Loucy (cell line): ENCODE measurements around the gene FZR1.

Source experiments
- H2AFZ ChIP-seq: fragments of 200-600 bp; sonication (generic); 2 replicates; pipeline ENCODE4 v1.6.0; 2016; ENCODE audit warnings: antibody characterized with exemption, mild to moderate bottlenecking, low read length, moderate library complexity
- H3F3A ChIP-seq: fragments of 200-600 bp; 2 replicates; pipeline ENCODE4 v1.6.0; 2016; ENCODE audit warnings: antibody characterized with exemption, low read depth, mild to moderate bottlenecking
- H3K27me3 ChIP-seq: fragments of 200-600 bp; sonication (generic); 2 replicates; pipeline ENCODE4 v1.6.1; 2014; ENCODE audit warnings: low read length, mild to moderate bottlenecking; ENCODE audit not compliant: insufficient read depth, poor library complexity, severe bottlenecking
- H3K36me3 ChIP-seq: fragments of 200-600 bp; sonication (generic); 2 replicates; pipeline ENCODE4 v1.6.1; 2016; ENCODE audit warnings: low read length; ENCODE audit not compliant: insufficient read depth
- H3K4me1 ChIP-seq: fragments of 200-600 bp; sonication (generic); 2 replicates; pipeline ENCODE4 v1.5.1; 2014; ENCODE audit warnings: low read length, mild to moderate bottlenecking; ENCODE audit not compliant: insufficient read depth, poor library complexity, severe bottlenecking
- H3K4me2 ChIP-seq: fragments of 200-600 bp; sonication (generic); 2 replicates; pipeline ENCODE4 v1.6.0; 2014; ENCODE audit warnings: antibody characterized with exemption, low read length, low read depth, mild to moderate bottlenecking; ENCODE audit not compliant: poor library complexity, severe bottlenecking
- H3K4me3 ChIP-seq: fragments of 200-600 bp; sonication (generic); 2 replicates; pipeline ENCODE4 v1.5.1; 2014; ENCODE audit warnings: low read length, mild to moderate bottlenecking, mixed read lengths; ENCODE audit not compliant: poor library complexity, severe bottlenecking
- H3K79me2 ChIP-seq: fragments of 200-600 bp; sonication (generic); 2 replicates; pipeline ENCODE4 v1.6.1; 2014; ENCODE audit warnings: low read length; ENCODE audit not compliant: insufficient read depth
- H3K9ac ChIP-seq: fragments of 200-600 bp; sonication (generic); 2 replicates; pipeline ENCODE4 v1.6.0; 2014; ENCODE audit warnings: mild to moderate bottlenecking, low read depth, low read length, moderate library complexity; ENCODE audit not compliant: poor library complexity, severe bottlenecking
- H3K9me2 ChIP-seq: fragments of 200-600 bp; sonication (generic); replicated peaks from 2 replicates; pipeline ENCODE4 v1.6.1; 2016; ENCODE audit warnings: low read depth, low read length, mixed read lengths
- H3K9me3 ChIP-seq: fragments of 200-600 bp; sonication (generic); 2 replicates; pipeline ENCODE4 v1.6.1; 2014; ENCODE audit warnings: mild to moderate bottlenecking, antibody characterized with exemption, low read length, low read depth; ENCODE audit not compliant: insufficient read depth
- H4K20me1 ChIP-seq: fragments of 200-600 bp; sonication (generic); 2 replicates; pipeline ENCODE4 v1.6.0; 2014; ENCODE audit warnings: antibody characterized with exemption, low read length, mild to moderate bottlenecking; ENCODE audit not compliant: insufficient read depth, poor library complexity, severe bottlenecking
- CTCF ChIP-seq: fragments of 200-600 bp; sonication (generic); conservative IDR thresholded peaks from 2 replicates; pipeline ENCODE4 v1.5.1; 2014; ENCODE audit warnings: mild to moderate bottlenecking, antibody characterized with exemption, low read length
- EZH2phosphoT487 ChIP-seq: fragments of 200-600 bp; IDR thresholded peaks from 2 replicates; pipeline ENCODE4 v1.6.1; 2018; ENCODE audit warnings: antibody characterized with exemption, mild to moderate bottlenecking, moderate library complexity, borderline replicate concordance

The FZR1 gene

DNA sequence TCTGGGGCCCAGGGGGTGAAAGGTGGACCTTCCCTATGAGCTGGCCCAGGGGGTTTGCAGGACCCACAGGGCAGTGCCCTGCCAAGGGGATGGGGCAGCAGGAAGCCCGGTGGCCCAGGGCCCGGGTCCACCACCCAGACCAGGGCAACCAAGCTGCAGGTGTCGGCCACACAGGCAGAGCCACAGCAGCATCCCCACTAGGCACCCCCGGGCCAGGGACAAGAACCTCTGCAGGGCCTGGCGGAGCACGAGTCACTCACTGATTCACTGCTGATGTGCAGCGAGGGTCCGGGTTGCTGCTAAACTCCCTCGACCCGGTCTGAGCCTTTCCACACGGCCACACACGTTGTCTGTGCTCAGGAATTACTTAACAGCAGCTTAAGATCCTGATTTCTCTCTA, 8.8 kb downstream of the FZR1 start:
- Histone ChIP-seq H3K9ac (no peak overlapping the region), H2AFZ (no peak overlapping the region), H3K4me1 (peaks cover 7% of the 10 kb centered on the region), H4K20me1 (peaks cover 75% of the 10 kb centered on the region), H3K4me3 (no peak overlapping the region), H3K27me3 (no peaks in the 10 kb centered on the region), H3K36me3 (peaks cover 15% of the 10 kb centered on the region; the same call in 1 of the 2 replicates), H3K9me3 (no peaks in the 10 kb centered on the region), H3K4me2 (no peak overlapping the region), H3K79me2 (peaks cover 100% of the 10 kb centered on the region), H3F3A (no peaks in the 10 kb centered on the region), H3K9me2 (no peaks in the 10 kb centered on the region)
- TF ChIP-seq CTCF (no peak), EZH2phosphoT487 (no peak)

DNA sequence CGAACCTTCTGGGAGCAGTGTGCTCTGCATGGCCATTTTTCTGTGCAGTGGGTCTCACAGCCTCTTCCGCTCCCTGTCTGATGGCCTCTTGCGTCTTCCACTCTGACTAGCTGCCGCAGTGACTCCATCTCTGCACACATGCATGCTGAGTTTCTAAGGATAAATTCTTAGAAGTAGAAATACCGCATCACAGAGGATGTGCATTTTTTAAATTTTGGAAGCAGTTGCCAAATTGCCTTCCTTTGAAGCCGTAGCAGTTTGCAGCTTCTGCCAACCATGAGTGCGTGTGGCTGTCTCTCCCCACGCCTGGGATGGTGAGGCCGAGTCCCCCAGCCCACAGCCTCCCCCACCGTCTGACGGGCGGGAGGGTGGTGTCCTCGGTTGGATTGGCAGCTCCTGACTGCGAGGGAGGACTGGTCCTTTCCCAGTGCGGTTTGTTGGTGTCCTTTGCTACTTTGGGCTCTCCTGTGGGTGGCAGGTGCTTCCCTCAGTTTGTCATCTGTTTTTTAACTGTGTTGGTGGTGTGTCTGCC, 9.8 kb downstream of the FZR1 start:
- no peak overlapping the region for H2AFZ ChIP-seq
- no peaks in the 10 kb centered on the region for H3K9me2 ChIP-seq
- H4K20me1 ChIP-seq: peaks cover 72% of the 10 kb centered on the region
- no peaks in the 10 kb centered on the region for H3F3A ChIP-seq
- H3K4me3 ChIP-seq: no peak overlapping the region
- no peak overlapping the region for H3K4me2 ChIP-seq
- H3K9me3 ChIP-seq: no peaks in the 10 kb centered on the region
- peaks cover 100% of the 10 kb centered on the region for H3K79me2 ChIP-seq
- TF ChIP-seq EZH2phosphoT487 (no peak), CTCF (no peak)
- no peaks in the 10 kb centered on the region for H3K4me1 ChIP-seq
- H3K9ac ChIP-seq: no peak overlapping the region
- peaks cover 18% of the 10 kb centered on the region; the same call in 1 of the 2 replicates for H3K36me3 ChIP-seq
- H3K27me3 ChIP-seq: no peaks in the 10 kb centered on the region

DNA sequence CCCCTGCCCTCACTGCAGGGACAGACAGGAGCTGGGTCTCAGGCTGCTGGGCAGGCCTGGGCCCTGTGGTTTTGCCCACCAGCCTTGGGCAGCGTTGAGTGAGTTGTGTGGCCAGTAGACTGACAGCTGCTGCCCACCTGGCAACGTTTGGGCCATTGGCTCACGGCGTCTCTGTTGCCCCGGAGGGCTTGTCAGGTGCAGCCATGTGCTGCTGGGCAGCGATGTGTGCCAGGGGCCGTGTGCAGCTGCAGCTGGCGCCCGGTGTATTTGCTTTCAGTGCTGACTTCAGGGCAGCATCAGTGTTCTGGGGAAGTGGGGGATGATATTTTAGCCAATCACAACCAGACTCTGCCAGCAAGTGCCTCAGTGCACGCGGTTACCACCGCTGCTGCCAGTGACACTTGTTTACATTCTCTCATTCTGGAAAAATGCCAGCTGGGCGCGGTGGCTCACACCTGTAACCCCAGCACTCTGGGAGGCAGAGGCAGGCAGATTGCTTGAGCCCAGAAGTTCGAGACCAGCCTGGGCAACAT, 10.6 kb downstream of the FZR1 start:
- no peaks in the 10 kb centered on the region for H3K27me3 ChIP-seq
- H3K9me2 ChIP-seq: no peaks in the 10 kb centered on the region
- H3K79me2 ChIP-seq: peaks cover 99% of the 10 kb centered on the region
- H3K4me2 ChIP-seq: no peak overlapping the region
- H3K9ac ChIP-seq: no peak overlapping the region
- no peaks in the 10 kb centered on the region for H3K9me3 ChIP-seq
- H3K4me1 ChIP-seq: no peaks in the 10 kb centered on the region
- H3F3A ChIP-seq: no peaks in the 10 kb centered on the region
- H4K20me1 ChIP-seq: peaks cover 67% of the 10 kb centered on the region
- TF ChIP-seq CTCF: no peak
- H3K4me3 ChIP-seq: no peak overlapping the region
- no peak overlapping the region for H2AFZ ChIP-seq
- H3K36me3 ChIP-seq: peaks cover 21% of the 10 kb centered on the region; the same call in 1 of the 2 replicates
